Right lobe of liver (tissue), 6 donors: ENCODE data around the gene RCAN2. TPM values are rescaled to one million over a fixed set of nuclear protein-coding genes. Genes with fewer than 3 reads are reported as not detected.

Experiments
- ATAC-seq, 4 donors: fragments of 200-7000 bp; cut with Tn5 transposase; one replicate each; pipeline ENCODE4 v1.9.1; 2020; ENCODE audit warnings: mild to moderate bottlenecking in 4 of 4, moderate library complexity in 4 of 4
- DNase-seq, 3 donors: peaks; one replicate each; pipeline ENCODE4 v3.0.0-alpha.2; 2020
- H3K27ac ChIP-seq, 3 donors: fragments of 200-600 bp; one replicate each; pipeline ENCODE4 v1.8.0; 2022
- H3K27me3 ChIP-seq, 2 donors: fragments of 200-600 bp; one replicate each; pipeline ENCODE4 v1.8.0; 2022
- H3K36me3 ChIP-seq, 4 donors: fragments of 200-600 bp; sonication (generic) in 1 of 4; one replicate each; pipeline versions ENCODE4 v1.5.1 to v1.8.0; 2017 to 2022; ENCODE audit warnings: control low read depth in 1 of 4
- H3K4me1 ChIP-seq, 4 donors: fragments of 200-600 bp; sonication (generic) in 1 of 4; one replicate each; pipeline versions ENCODE4 v1.5.1 to v1.8.0; 2017 to 2022; ENCODE audit warnings: control low read depth in 1 of 4
- H3K4me3 ChIP-seq, 3 donors: fragments of 200-600 bp; one replicate each; pipeline ENCODE4 v1.8.0; 2022
- H3K9me3 ChIP-seq, 4 donors: fragments of 200-600 bp; sonication (generic) in 1 of 4; one replicate each; pipeline versions ENCODE4 v1.5.1 to v1.8.0; 2017 to 2022; ENCODE audit warnings: control low read depth in 1 of 4
- POLR2A ChIP-seq: fragments of 450-650 bp; IDR thresholded peaks from one replicate; pipeline ENCODE4 v1.6.1; 2017; ENCODE audit warnings: antibody characterized with exemption, mild to moderate bottlenecking
- WGBS: methylation state at CpG from one replicate; pipeline ENCODE4 v1.1.6; 2018; ENCODE audit warnings: low coverage, low lambda C conversion rate; ENCODE audit not compliant: insufficient coverage; ENCODE audit errors: missing lambda C conversion rate; 5-methylcytosine and 5-hydroxymethylcytosine counted together
- intact Hi-C, 2 donors: fragments of 100-400 bp; cut with DNase I; formaldehyde crosslinking; loops; one replicate each; pipeline versions ENCODE4 v1.11.2 to v1.14.1; 2022
- total RNA-seq, 6 experiments: library from RNA; depleted of rRNA in 2 of 6; stranded (reverse); fragments of >200 nt in 2 of 6; fragmentation: NEBNext Ultra II Directional in 3 of 6; extraction: Animal tissue kit (Norgen Biotek cat#: 25700) in 3 of 6; gene quantifications; one replicate each; pipeline versions ENCODE4 v1.1.0 to v1.2.4, GENCODE V29; 2016 to 2023
- TF ChIP-seq, protein P1 (sequence below), 4 donors: fragments of 200-600 bp in 3 of 4; fragments of 450-650 bp in 1 of 4; IDR thresholded peaks; one replicate each; pipeline versions ENCODE4 v1.5.1 to v1.8.0; 2016 to 2022; ENCODE audit warnings: antibody characterized with exemption in 4 of 4, mild to moderate bottlenecking in 2 of 4
- donor health status: DM: no; HTN: yes; CAD: no.
- donor health status: DM: no; HTN: no; CAD: no.
- donor health status: DM: no; HTN: no; CAD: no.
- donor health status: DM: no; HTN: yes; CAD: no.
- donor health status: DM: no; HTN: yes; CAD: no.

Gene RCAN2
- total RNA-seq, 6 experiments from 2014 or later: 0.77 to 4.5 (median 1.9) TPM

DNA sequence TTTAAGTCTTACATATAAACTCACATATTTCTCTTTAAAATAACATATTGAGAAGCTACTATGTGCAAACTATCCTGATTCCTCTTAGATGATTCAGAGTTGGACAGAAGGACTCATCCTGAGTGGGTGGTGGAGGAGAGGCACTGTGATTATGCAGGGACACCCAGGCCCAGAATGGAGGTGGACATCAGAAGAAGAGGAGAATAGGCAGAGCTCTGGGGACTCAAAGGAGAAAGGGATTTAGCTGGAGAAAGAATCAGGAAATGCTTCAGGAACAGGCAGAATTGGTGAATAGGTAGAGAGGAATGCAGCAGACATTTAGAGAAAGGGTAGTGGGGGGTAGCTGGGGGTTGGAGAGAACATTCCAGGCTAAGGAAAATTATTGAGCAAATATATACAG, 17.4 kb downstream of the RCAN2 start:
- Histone ChIP-seq H3K27ac (no peak overlapping the region), H3K36me3 (no peaks in the 10 kb centered on the region), H3K9me3 (no peaks in the 10 kb centered on the region), H3K4me3 (no peak overlapping the region), H3K4me1 (no peaks in the 10 kb centered on the region), H3K27me3 (no peaks in the 10 kb centered on the region)
- DNase-seq (no peak), ATAC-seq (no peak)
- intact Hi-C loops: no loop called here
- TF ChIP-seq POLR2A: no peak
- TF ChIP-seq, protein P1, sequence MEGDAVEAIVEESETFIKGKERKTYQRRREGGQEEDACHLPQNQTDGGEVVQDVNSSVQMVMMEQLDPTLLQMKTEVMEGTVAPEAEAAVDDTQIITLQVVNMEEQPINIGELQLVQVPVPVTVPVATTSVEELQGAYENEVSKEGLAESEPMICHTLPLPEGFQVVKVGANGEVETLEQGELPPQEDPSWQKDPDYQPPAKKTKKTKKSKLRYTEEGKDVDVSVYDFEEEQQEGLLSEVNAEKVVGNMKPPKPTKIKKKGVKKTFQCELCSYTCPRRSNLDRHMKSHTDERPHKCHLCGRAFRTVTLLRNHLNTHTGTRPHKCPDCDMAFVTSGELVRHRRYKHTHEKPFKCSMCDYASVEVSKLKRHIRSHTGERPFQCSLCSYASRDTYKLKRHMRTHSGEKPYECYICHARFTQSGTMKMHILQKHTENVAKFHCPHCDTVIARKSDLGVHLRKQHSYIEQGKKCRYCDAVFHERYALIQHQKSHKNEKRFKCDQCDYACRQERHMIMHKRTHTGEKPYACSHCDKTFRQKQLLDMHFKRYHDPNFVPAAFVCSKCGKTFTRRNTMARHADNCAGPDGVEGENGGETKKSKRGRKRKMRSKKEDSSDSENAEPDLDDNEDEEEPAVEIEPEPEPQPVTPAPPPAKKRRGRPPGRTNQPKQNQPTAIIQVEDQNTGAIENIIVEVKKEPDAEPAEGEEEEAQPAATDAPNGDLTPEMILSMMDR (IDR thresholded peaks at IDR 0.05): no peak

DNA sequence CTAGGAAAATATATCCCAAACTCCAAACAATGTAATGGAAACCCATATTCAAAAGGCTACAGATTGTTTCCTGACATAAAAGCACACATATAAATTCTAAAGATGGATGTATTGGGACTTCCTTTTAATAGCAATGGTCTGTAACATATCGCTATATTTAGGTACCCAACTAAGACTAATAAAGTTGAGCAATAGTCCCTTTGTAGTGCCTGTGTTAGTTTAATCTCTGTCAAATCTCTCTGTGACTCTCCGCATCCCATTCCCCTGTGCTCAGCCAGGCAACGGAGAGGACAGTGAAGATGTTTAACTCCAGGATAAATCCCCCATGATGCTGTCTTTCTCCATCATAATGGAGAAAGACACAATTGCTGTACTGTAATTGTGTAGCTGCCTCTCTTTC, 19.0 kb downstream of the RCAN2 start:
- TF ChIP-seq, protein P1 (IDR thresholded peaks at IDR 0.05): no peak
- TF ChIP-seq POLR2A: no peak
- Histone ChIP-seq H3K4me1 (no peaks in the 10 kb centered on the region), H3K36me3 (no peaks in the 10 kb centered on the region), H3K27ac (no peak overlapping the region), H3K4me3 (no peak overlapping the region), H3K9me3 (no peaks in the 10 kb centered on the region), H3K27me3 (no peaks in the 10 kb centered on the region)
- 89% methylated on average over 3 of the region's 3 CpGs for WGBS
- intact Hi-C loops: no loop called here
- ATAC-seq: no peak
- DNase-seq: no peak

DNA sequence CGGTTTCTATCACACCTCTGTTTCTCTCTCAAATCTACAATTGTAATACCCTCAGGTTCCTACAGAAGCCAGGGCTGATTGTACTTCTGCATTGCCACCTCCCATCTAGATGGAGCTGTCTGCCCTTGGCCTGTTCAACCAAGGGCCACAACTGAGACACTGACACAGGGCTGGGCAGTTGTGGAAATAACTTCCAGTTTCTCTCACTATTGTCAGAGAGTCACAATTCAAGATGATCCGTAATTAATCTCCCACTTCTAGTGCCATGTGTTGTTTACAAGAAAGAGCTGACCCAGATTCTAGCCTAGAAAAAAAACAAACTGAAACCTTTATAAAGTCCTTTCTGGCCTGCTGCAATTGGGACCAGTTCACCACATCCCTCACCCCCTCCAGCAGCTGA, 22.2 kb downstream of the RCAN2 start:
- H3K27me3 ChIP-seq: no peaks in the 10 kb centered on the region
- ATAC-seq: no peak
- H3K9me3 ChIP-seq: no peaks in the 10 kb centered on the region
- no peaks in the 10 kb centered on the region for H3K36me3 ChIP-seq
- intact Hi-C loops: no loop called here
- no peak for DNase-seq
- WGBS: 74% methylated on average over 2 of the region's 2 CpGs
- no peak overlapping the region for H3K4me3 ChIP-seq
- H3K4me1 ChIP-seq: no peaks in the 10 kb centered on the region
- H3K27ac ChIP-seq: no peak overlapping the region
- TF ChIP-seq, protein P1 (IDR thresholded peaks at IDR 0.05): no peak
- no peak for TF ChIP-seq POLR2A

DNA sequence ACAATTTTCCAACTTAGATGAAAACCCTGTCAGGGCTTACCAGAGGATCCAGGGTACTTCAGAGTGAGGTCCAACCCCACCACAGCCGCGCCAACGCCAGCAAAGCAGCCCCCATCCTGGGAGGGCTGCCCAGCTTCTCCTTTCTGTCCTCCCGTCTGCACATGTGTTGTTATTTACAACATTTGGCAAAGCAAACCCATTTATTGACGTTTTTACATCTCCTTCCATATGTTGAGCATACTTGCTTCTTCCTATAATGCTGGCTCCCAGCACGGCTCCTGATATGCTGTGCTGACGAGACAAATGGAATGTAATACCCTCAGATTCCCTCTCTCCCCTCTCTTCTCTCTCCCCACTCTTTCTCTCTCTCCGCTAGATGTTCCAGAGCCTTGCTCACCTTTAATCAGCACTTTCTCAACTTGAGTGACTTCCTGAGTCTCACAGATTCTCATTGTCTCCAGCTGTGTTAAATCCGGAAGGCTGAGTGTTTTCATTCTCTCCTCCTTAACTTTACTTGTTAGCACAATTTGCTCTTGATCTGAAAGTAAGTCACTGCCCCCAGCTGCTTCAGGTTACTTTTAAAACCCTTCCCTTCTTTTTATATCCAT, 22.7 kb downstream of the RCAN2 start:
- ATAC-seq (no peak), DNase-seq (no peak)
- intact Hi-C loops: no loop called here
- no peaks in the 10 kb centered on the region for H3K4me1 ChIP-seq
- no peaks in the 10 kb centered on the region for H3K9me3 ChIP-seq
- H3K27ac ChIP-seq: no peak overlapping the region
- no peaks in the 10 kb centered on the region for H3K36me3 ChIP-seq
- whole genome bisulfite sequencing: 73% methylated on average over 8 of the region's 9 CpGs
- no peaks in the 10 kb centered on the region for H3K27me3 ChIP-seq
- no peak overlapping the region for H3K4me3 ChIP-seq
- TF ChIP-seq POLR2A: no peak
- TF ChIP-seq, protein P1 (IDR thresholded peaks at IDR 0.05): no peak

DNA sequence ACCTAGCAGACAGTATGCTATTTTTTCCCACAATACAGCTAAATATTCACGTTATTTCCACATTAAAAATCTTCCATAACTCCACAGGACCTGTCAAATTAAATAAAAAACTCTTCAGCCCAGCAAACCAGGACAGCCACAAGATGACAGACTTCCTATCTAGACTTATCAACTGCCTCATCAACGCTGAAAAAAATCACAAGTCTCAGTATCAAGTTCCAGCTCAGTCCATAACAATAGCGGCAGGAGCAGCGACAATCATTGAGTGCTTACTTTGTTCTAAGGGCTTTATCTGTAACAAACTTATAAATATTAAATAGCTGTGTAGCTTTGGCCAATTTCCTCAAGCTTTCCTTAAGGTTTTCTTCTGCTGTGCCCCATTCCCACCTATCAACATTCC, 24.7 kb downstream of the RCAN2 start:
- DNase-seq (no peak), ATAC-seq (no peak)
- TF ChIP-seq, protein P1 (IDR thresholded peaks at IDR 0.05): no peak
- no peak for TF ChIP-seq POLR2A
- Histone ChIP-seq H3K4me3 (no peak overlapping the region), H3K36me3 (no peaks in the 10 kb centered on the region), H3K27ac (no peak overlapping the region), H3K9me3 (no peaks in the 10 kb centered on the region), H3K27me3 (no peaks in the 10 kb centered on the region), H3K4me1 (no peaks in the 10 kb centered on the region)
- intact Hi-C loops: no loop called here
- WGBS: 70% methylated on average over 4 of the region's 4 CpGs
